Measurements from ENCODE around the gene SPTBN4. TPM values are rescaled to one million over a fixed set of nuclear protein-coding genes. Genes with fewer than 3 reads are reported as not detected.

SPTBN4 gene
- polyA plus RNA-seq, 1 donor from 2014 or later, result 12.7 TPM

- TF ChIP-seq REST (IDR thresholded peaks at IDR 0.05; ENCODE audit: borderline replicate concordance), result no peak
- TF ChIP-seq TAF1 (IDR thresholded peaks at IDR 0.05; ENCODE audit: low read depth), result no peak
- TF ChIP-seq, protein P1, sequence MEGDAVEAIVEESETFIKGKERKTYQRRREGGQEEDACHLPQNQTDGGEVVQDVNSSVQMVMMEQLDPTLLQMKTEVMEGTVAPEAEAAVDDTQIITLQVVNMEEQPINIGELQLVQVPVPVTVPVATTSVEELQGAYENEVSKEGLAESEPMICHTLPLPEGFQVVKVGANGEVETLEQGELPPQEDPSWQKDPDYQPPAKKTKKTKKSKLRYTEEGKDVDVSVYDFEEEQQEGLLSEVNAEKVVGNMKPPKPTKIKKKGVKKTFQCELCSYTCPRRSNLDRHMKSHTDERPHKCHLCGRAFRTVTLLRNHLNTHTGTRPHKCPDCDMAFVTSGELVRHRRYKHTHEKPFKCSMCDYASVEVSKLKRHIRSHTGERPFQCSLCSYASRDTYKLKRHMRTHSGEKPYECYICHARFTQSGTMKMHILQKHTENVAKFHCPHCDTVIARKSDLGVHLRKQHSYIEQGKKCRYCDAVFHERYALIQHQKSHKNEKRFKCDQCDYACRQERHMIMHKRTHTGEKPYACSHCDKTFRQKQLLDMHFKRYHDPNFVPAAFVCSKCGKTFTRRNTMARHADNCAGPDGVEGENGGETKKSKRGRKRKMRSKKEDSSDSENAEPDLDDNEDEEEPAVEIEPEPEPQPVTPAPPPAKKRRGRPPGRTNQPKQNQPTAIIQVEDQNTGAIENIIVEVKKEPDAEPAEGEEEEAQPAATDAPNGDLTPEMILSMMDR (IDR thresholded peaks at IDR 0.05; ENCODE audit: poor library complexity, severe bottlenecking), result peak; percentile 89
- TF ChIP-seq POLR2AphosphoS5 (IDR thresholded peaks at IDR 0.05), result peak; percentile 25
- no peak for TF ChIP-seq EZH2 (IDR thresholded peaks at IDR 0.05; ENCODE audit: borderline replicate concordance, insufficient read depth, low read length, poor library complexity, severe bottlenecking)
- TF ChIP-seq EP300 (conservative IDR thresholded peaks at IDR 0.05; ENCODE audit: poor library complexity, severe bottlenecking), result peak; percentile 28
- peak; percentile 56 for TF ChIP-seq SMC3 (conservative IDR thresholded peaks at IDR 0.05; ENCODE audit: poor library complexity)
- TF ChIP-seq MXI1 (conservative IDR thresholded peaks at IDR 0.05; ENCODE audit: poor library complexity, severe bottlenecking), result peak; percentile 62
- peak; percentile 61 for TF ChIP-seq RAD21 (conservative IDR thresholded peaks at IDR 0.05)
- no peak overlapping the region for H2AFZ ChIP-seq (ENCODE audit: low read depth, low read length)
- no peaks in the 10 kb centered on the region for H3K36me3 ChIP-seq (ENCODE audit: insufficient read depth, low read length)
- peak overlapping the region; percentile 65 for H3K4me3 ChIP-seq (ENCODE audit: low read length)
- H3F3A ChIP-seq (ENCODE audit: insufficient read depth, low read length, poor library complexity, severe bottlenecking), result no peaks in the 10 kb centered on the region
- no peaks in the 10 kb centered on the region for H4K20me1 ChIP-seq (ENCODE audit: insufficient read depth)
- H3K9ac ChIP-seq (ENCODE audit: low read length), result peak overlapping the region; percentile 56
- H3K79me2 ChIP-seq (replicated peaks; ENCODE audit: insufficient read depth, low read length), result no peaks in the 10 kb centered on the region
- no peaks in the 10 kb centered on the region for H3K9me2 ChIP-seq (ENCODE audit: insufficient read depth, low read length)
- H3K27me3 ChIP-seq (ENCODE audit: insufficient read depth, low read depth, low read length), result peaks cover 41% of the 10 kb centered on the region
- no peak overlapping the region for H3K27ac ChIP-seq (ENCODE audit: low read length)
- no peaks in the 10 kb centered on the region for H3K9me3 ChIP-seq (ENCODE audit: low read length)
- H3K4me2 ChIP-seq (ENCODE audit: low read length), result no peak overlapping the region
These were observed 103.7 kb downstream of the SPTBN4 start for GRCh38 chr19:40570313-40571004.

GRCh38 chr19:40571005-40571318 lies 104.2 kb downstream of the SPTBN4 start:
- H2AFZ ChIP-seq (ENCODE audit: low read depth, low read length), result no peak overlapping the region

More at GRCh38 chr19:40571005-40571318, 104.2 kb downstream of the SPTBN4 start:
- Histone ChIP-seq H4K20me1 (ENCODE audit: insufficient read depth) (no peaks in the 10 kb centered on the region), H3K9ac (ENCODE audit: low read length) (no peak overlapping the region), H3K79me2 (replicated peaks; ENCODE audit: insufficient read depth, low read length) (no peaks in the 10 kb centered on the region), H3K36me3 (ENCODE audit: insufficient read depth, low read length) (no peaks in the 10 kb centered on the region), H3K4me2 (ENCODE audit: low read length) (no peak overlapping the region), H3K9me2 (ENCODE audit: insufficient read depth, low read length) (no peaks in the 10 kb centered on the region), H3K9me3 (ENCODE audit: low read length) (no peaks in the 10 kb centered on the region), H3K27me3 (ENCODE audit: insufficient read depth, low read depth, low read length) (peaks cover 39% of the 10 kb centered on the region), H3K27ac (ENCODE audit: low read length) (no peak overlapping the region), H3K4me3 (ENCODE audit: low read length) (peak overlapping the region; percentile 65), H3F3A (ENCODE audit: insufficient read depth, low read length, poor library complexity, severe bottlenecking) (no peaks in the 10 kb centered on the region)
- TF ChIP-seq TAF1 (IDR thresholded peaks at IDR 0.05; ENCODE audit: low read depth) (no peak), EZH2 (IDR thresholded peaks at IDR 0.05; ENCODE audit: borderline replicate concordance, insufficient read depth, low read length, poor library complexity, severe bottlenecking) (no peak), MXI1 (conservative IDR thresholded peaks at IDR 0.05; ENCODE audit: poor library complexity, severe bottlenecking) (no peak), EP300 (conservative IDR thresholded peaks at IDR 0.05; ENCODE audit: poor library complexity, severe bottlenecking) (no peak), RAD21 (conservative IDR thresholded peaks at IDR 0.05) (no peak), SMC3 (conservative IDR thresholded peaks at IDR 0.05; ENCODE audit: poor library complexity) (no peak), REST (IDR thresholded peaks at IDR 0.05; ENCODE audit: borderline replicate concordance) (no peak), POLR2AphosphoS5 (IDR thresholded peaks at IDR 0.05) (no peak)
- TF ChIP-seq, protein P1 (IDR thresholded peaks at IDR 0.05; ENCODE audit: poor library complexity, severe bottlenecking), result no peak

Measured in neural cell (in vitro differentiated cells).